ENCODE data around the gene DCUN1D5.
"Not testable (repeated sequence)": the region's sequence is repeated elsewhere in the genome, so short reads cannot be mapped to it uniquely, and the experiment has no call there.

DCUN1D5 gene

DNA sequence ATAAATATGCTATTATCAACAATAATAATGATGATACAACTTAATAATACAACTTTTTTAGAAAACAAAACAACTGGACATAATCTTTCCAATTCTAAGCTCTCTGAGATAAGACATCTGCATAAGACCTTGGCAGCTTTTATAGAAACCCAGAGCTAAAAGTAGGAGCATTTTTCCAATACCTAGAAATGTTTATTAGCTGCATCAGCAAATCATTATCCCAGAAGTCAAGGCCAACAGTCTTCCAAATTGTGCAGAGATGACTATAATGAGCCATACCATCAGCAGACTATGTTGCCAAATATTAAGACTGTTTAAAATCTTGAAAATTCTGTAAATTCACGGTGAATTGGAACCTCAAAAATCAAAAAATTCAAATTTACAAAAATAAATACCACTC is 30.3 kb downstream of the DCUN1D5 start:
- DNase-seq (ENCODE audit: low read depth, low spot score), result no peak
- no peak overlapping the region for H3K27ac ChIP-seq

DNA sequence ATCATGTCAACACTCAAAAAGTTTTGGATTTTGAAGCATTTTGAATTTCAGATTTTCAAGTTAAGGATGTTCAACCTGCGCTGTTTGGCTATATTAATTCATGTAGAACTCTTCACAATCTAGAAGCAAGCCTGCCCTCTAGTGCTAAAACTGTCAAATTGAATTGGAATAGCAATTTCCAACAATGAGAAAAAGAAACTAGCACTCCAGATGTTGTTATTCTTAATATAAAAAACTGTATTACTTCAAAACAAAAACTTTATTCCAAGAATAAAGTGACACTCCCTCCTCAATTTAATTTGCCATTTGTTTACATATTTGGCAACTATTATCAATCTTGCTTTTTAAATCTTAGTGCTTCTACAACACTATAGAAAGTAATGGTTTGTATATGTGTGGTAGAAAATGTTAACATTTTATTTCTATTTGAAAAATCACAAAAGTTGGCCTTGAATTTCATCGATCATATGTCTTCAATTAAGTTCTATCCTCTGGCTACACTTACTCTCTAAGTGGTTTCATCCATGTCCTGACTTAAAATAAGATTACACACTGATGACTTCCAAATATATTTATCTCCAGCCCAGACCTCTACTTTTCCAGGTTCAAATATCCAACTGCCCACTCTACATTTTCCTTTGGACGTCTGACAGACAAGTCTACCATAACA is 36.6 kb downstream of the DCUN1D5 start:
- DNase-seq (ENCODE audit: low read depth, low spot score), result no peak
- H3K27ac ChIP-seq, result no peak overlapping the region

DNA sequence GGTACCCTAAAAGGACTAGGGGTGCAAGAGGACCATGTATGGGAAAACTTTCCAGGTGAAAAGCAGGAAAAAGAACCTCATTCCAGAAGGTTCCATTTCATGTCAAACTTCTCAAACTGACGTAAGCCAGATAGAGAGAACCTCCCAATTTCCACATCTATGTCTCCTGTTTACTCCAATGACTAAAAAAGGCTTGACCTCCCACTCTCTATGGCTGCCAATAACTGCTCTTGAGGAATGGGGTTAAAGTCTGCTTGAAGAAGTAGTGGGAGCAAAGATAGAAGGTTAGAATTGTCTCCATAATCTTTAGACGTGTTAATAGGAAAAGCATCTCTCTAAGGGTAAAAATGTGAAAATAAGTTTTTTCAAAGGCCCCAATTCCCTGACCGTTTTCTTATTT is 38.0 kb downstream of the DCUN1D5 start:
- DNase-seq (ENCODE audit: low read depth, low spot score), result no peak
- H3K27ac ChIP-seq, result no peak overlapping the region

- no peak overlapping the region for H3K27ac ChIP-seq
- no peak for DNase-seq (ENCODE audit: low read depth, low spot score)
Measured at GRCh38 chr11:103051981-103052380, 40.0 kb downstream of the DCUN1D5 start.

GRCh38 chr11:103051151-103051801 is 40.7 kb downstream of the DCUN1D5 start:
- H3K27ac ChIP-seq, result no peak overlapping the region
- DNase-seq (ENCODE audit: low read depth, low spot score), result no peak

- DNase-seq (ENCODE audit: low read depth, low spot score), result no peak
- no peak overlapping the region for H3K27ac ChIP-seq
Measured at GRCh38 chr11:103050351-103050750, 41.6 kb downstream of the DCUN1D5 start.

DNA sequence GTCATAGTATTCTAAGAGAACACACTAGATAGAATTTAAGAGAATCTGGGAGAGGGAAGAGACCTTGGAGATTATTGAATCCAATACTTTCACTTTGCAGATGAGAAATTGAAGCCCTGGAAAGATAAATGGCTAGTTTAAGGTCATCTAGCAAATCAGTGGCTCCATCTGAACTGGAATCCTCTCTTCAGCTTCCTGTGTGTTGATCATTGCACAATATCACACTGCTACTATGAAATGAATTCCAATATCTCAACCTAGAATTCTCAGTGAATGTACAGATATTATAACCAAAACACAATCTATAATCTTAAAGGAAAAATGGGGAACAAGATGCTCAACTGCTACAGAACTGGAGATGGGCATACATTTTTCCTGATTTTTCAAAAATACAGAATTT is 44.1 kb downstream of the DCUN1D5 start:
- no peak overlapping the region for H3K27ac ChIP-seq
- no peak for DNase-seq (ENCODE audit: low read depth, low spot score)

- no peak for DNase-seq (ENCODE audit: low read depth, low spot score)
Measured at GRCh38 chr11:103043826-103044678, 47.9 kb downstream of the DCUN1D5 start.

GRCh38 chr11:103042161-103042560 is 49.8 kb downstream of the DCUN1D5 start:
- H3K27ac ChIP-seq, result no peak overlapping the region
- DNase-seq (ENCODE audit: low read depth, low spot score), result no peak

More at GRCh38 chr11:103043826-103044678, 47.9 kb downstream of the DCUN1D5 start:
- no peak overlapping the region for H3K27ac ChIP-seq

DNA sequence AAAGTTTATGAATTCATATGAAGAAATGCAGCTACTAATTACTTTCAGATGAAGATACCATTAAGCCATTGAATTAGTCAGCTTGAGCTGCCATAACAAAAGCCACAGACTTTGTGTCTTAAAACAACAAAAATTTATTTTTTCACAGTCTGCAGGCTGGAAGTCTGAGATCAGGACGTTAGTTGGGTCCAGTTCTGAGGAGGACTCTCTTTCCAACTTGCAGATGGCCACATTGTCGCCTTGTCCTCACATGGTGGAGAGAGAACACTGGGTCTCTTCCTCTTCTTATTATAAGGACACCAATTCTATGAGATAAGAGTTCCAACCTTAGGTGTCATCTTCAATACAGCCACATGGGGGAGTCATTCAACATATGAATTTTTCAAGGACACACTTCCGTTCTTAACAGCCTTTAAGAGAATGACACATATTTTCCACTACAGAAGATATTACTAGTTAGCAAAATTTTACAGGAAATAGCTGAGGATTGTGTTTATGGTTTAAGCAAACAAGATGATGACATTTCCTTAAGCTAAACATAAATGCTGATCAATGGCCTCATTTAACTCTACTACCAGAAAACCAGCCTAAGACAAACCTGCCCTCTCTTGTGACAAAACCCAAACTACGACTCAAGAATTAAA is 56.0 kb downstream of the DCUN1D5 start:
- peak overlapping the region; percentile 30 for H3K27ac ChIP-seq
- DNase-seq (ENCODE audit: low read depth, low spot score), result peak; percentile 39

GRCh38 chr11:103035216-103035615 is 56.7 kb downstream of the DCUN1D5 start:
- no peak overlapping the region for H3K27ac ChIP-seq
- DNase-seq (ENCODE audit: low read depth, low spot score), result no peak

DNA sequence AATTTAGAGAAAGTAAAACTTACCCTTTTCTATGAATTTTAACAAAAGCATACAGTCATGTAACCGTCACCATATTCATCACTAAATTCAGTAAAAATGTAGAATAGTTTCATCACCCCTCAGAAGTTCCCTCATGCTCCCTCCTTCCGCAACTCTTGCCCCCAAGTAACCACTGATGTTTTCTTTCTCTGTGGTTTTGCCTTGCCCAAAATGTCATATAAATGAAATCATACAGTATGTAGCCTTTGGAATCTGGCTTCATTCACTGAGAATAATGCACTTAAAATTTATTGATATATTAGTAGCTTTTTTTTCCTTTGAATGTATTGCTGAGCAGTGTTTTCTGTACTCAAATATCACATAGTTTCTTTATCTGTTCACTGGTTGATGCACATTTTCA is 60.1 kb downstream of the DCUN1D5 start:
- no peak overlapping the region for H3K27ac ChIP-seq
- no peak for DNase-seq (ENCODE audit: low read depth, low spot score)

- no peak for DNase-seq (ENCODE audit: low read depth, low spot score)
- no peak overlapping the region for H3K27ac ChIP-seq
Measured at GRCh38 chr11:103029401-103029800, 62.6 kb downstream of the DCUN1D5 start.

DNA sequence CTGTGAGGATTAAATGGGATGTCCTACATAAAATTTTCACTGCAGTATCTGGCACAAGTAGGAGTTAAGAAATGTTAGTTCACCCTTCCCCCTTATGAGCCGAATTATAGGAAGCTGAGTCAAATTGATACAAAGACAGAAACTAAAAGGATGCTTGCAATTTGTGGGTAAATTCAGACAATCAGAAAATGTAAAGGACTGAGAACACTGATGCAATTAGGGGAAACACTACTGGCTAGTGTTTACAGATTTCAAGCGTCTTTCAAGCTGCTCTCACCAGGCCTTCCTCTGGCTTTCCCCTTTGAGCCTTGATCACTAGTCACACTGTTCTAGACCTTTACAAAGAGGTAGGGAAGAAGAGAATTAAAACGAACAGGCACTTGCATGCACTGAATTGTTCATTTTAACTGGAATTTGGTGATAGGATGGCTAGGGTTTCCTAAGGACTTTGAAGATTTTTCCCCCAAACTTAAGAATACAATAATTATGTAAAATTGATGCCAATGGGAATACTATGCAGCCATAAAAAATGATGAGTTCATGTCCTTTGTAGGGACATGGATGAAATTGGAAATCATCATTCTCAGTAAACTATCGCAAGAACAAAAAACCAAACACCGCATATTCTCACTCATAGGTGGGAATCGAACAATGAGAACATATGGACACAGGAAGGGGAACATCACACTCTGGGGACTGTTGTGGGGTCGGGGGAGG is 63.5 kb downstream of the DCUN1D5 start:
- H3K27ac ChIP-seq; DNase-seq (ENCODE audit: low read depth, low spot score): not testable (repeated sequence)

DNA sequence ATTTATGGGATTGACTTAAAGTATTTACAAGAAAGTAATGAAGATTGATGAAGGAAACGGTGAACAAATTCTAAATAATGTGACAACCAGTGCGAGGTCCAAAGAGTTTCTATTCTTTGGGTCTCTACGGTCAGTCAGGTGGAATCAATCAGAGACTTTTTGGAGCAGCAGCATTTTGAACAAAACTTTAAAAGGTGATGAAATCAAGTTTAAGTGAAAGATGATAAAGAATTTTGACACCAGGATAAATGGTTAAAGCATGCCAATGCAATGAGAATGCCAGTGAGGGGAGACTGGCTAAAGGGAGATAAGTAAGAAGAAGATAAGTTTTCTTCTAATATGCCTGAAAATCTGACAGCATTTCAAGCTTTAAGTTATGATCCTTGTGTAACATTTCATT is 67.9 kb downstream of the DCUN1D5 start:
- DNase-seq (ENCODE audit: low read depth, low spot score), result no peak
- no peak overlapping the region for H3K27ac ChIP-seq

DNA sequence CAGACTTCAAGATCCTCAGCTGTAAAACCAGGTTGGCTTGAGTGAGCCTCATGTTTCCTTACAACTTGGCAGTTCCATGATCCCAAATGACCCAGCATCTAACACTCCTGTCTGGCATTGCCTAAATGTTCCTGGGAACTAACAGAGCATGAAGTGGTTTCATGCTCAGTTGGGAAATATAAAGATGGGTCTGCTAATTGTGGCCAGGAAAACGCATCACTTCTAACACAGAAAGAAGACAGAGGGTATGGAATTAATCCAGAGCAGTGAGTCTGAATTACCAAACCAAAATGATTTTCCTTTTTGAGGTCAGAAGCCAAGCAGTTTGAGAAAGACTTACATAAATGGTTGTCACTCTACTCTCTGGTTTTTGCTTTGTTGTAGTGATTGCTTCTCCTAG is 75.9 kb downstream of the DCUN1D5 start:
- no peak for DNase-seq (ENCODE audit: low read depth, low spot score)
- no peak overlapping the region for H3K27ac ChIP-seq

DNA sequence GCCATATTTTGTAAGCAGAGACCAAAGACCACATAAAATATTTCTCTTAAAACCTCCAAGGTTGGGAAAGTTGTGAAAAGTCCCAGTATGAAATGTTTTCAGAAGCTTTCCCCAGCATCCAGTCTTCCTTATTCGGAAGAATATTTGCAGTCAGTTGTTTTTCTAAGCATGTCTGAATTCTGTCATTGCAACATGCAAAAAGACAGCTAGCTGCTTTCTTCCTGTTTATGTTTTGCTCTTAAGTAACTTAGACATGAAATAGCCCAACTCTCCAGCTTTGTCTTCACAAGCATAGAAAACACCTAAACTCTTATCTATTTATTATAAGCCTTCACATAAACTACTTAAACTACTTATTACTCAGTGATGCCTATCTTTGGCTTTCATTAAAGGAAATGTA is 78.5 kb downstream of the DCUN1D5 start:
- no peak overlapping the region for H3K27ac ChIP-seq
- no peak for DNase-seq (ENCODE audit: low read depth, low spot score)
